Measurements from ENCODE around the gene ARHGEF7.

Gene ARHGEF7

GRCh38 chr13:111166882-111167675, 52.0 kb downstream of the ARHGEF7 start:
- Histone ChIP-seq H3K4me1 (peaks cover 14 to 62% (median 40%) of the 10 kb centered on the region in 10 experiments), H3K27ac (no peak overlapping the region), H3K36me3 (peaks cover 52 to 88% (median 77%) of the 10 kb centered on the region in 11 experiments), H3K4me3 (no peak overlapping the region), H3K4me2 (peak overlapping the region in 3 of 11 experiments; percentile 3 to 44 (median 20); a peak in 7 of 22 replicates), H3K9ac (no peak overlapping the region), H3K9me3 (replicated peaks in 1 of 11) (peaks cover 6 to 41% (median 17%) of the 10 kb centered on the region in 11 experiments; a peak in 21 of 22 replicates), H3K27me3 (no peaks in the 10 kb centered on the region), H4K20me1 (peaks cover 19 to 100% (median 79%) of the 10 kb centered on the region in 11 experiments; a peak in 20 of 22 replicates)
- TF ChIP-seq Cebpa-rat (IDR thresholded peaks at IDR 0.05) = no peak

DNA sequence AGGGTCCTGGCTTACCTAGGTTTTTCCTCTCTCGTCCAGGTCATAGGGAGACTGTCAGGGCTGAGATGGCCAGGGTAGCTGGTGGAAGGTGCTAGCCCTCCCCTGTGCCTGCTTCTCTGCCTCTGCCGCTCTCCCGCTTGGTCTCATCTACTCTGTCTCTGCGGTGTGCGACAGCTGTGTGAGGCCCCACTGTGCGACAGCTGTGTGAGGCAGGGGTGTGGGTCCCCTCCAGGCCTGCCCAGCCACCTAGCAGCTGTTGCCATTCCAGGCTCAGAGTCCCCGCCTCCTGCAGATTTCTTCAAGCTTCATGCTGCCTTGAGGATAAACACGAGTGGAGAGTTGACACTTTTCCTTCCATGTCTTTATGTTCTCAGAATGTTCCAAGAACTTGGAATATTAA, 53.0 kb downstream of the ARHGEF7 start:
- peaks cover 24 to 100% (median 88%) of the 10 kb centered on the region in 11 experiments; a peak in 20 of 22 replicates for H4K20me1 ChIP-seq
- peaks cover 7 to 65% (median 37%) of the 10 kb centered on the region in 10 experiments; a peak in 18 of 20 replicates for H3K4me1 ChIP-seq
- peaks cover 6 to 36% (median 17%) of the 10 kb centered on the region in 11 experiments; a peak in 21 of 22 replicates for H3K9me3 ChIP-seq (replicated peaks in 1 of 11)

GRCh38 chr13:111171112-111171511, 56.0 kb downstream of the ARHGEF7 start:
- no peak overlapping the region for H3K9ac ChIP-seq
- H4K20me1 ChIP-seq = peaks cover 18 to 94% (median 72%) of the 10 kb centered on the region in 11 experiments; a peak in 20 of 22 replicates
- peaks cover 35 to 75% (median 46%) of the 10 kb centered on the region in 10 experiments for H3K4me1 ChIP-seq
- peaks cover 53 to 82% (median 60%) of the 10 kb centered on the region in 11 experiments for H3K36me3 ChIP-seq
- H3K4me3 ChIP-seq = no peak overlapping the region
- H3K27ac ChIP-seq = no peak overlapping the region
- H3K9me3 ChIP-seq (replicated peaks in 1 of 11) = peaks cover 6 to 33% (median 23%) of the 10 kb centered on the region in 11 experiments; a peak in 21 of 22 replicates
- H3K27me3 ChIP-seq = no peaks in the 10 kb centered on the region
- TF ChIP-seq Cebpa-rat (IDR thresholded peaks at IDR 0.05) = no peak
- peak overlapping the region in 3 of 11 experiments; percentile 4 to 31 (median 23); a peak in 4 of 22 replicates for H3K4me2 ChIP-seq

More for the DNA sequence above, 53.0 kb downstream of the ARHGEF7 start:
- H3K9ac ChIP-seq = no peak overlapping the region
- H3K36me3 ChIP-seq = peaks cover 60 to 88% (median 79%) of the 10 kb centered on the region in 11 experiments
- H3K27ac ChIP-seq = no peak overlapping the region
- H3K4me3 ChIP-seq = no peak overlapping the region
- H3K27me3 ChIP-seq = no peaks in the 10 kb centered on the region
- TF ChIP-seq Cebpa-rat (IDR thresholded peaks at IDR 0.05) = no peak
- H3K4me2 ChIP-seq = no peak overlapping the region

- H3K27me3 ChIP-seq = no peaks in the 10 kb centered on the region
- no peak overlapping the region for H3K9ac ChIP-seq
- peaks cover 6 to 36% (median 27%) of the 10 kb centered on the region in 11 experiments; a peak in 21 of 22 replicates for H3K9me3 ChIP-seq (replicated peaks in 1 of 11)
- H3K4me2 ChIP-seq = peak overlapping the region in 2 of 11 experiments; percentile 4 to 23; a peak in 2 of 22 replicates
- H3K27ac ChIP-seq = no peak overlapping the region
- TF ChIP-seq Cebpa-rat (IDR thresholded peaks at IDR 0.05) = no peak
- H3K36me3 ChIP-seq = peaks cover 50 to 83% (median 62%) of the 10 kb centered on the region in 11 experiments
- no peak overlapping the region for H3K4me3 ChIP-seq
- H4K20me1 ChIP-seq = peaks cover 18 to 94% (median 72%) of the 10 kb centered on the region in 11 experiments; a peak in 20 of 22 replicates
- peaks cover 38 to 75% (median 48%) of the 10 kb centered on the region in 10 experiments for H3K4me1 ChIP-seq
These were observed 56.5 kb downstream of the ARHGEF7 start for GRCh38 chr13:111171629-111172028.

DNA sequence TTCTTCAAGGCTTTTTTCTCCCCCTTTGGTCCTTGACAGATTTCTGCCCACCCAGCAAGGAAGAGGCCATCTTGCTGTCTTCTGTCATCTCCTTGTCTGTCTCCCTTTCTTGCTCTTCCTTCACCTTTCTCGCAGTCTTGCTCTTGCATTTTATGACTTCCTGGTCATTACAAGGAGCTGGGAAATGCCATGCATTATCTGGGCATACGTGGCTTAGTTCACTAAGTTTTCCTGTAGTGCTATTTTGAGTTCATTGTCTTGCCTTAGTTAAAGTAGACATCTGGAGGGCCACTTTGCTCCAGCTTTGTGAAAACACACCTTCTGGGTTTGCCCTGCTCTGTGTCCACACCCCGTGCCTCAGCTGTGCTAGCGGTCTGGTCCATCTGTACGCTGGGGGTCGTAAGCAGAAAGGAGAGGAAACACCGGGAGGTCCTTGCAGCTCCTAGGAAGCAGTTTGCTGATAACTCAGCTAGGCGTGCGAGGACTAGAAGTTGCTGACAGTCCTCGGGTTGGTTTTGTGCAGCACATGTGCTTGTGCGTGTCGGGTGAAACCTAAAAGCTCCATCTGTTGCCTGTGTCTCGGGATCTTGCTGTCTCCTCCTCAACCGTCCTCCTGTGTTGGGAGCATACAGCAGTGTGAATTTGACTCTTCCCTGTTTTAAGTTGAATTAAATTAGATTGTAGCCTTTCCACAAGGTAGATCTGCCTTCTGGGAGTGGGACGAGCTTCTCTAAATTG, 59.4 kb downstream of the ARHGEF7 start:
- Histone ChIP-seq H3K4me1 (peaks cover 58 to 87% (median 72%) of the 10 kb centered on the region in 10 experiments), H3K27ac (peak overlapping the region in 9 of 11 experiments; percentile 8 to 88 (median 72); a peak in 15 of 22 replicates), H3K36me3 (peaks cover 23 to 55% (median 33%) of the 10 kb centered on the region in 11 experiments), H3K4me2 (peak overlapping the region; percentile 34 to 99 (median 90); a peak in 21 of 22 replicates), H3K4me3 (peak overlapping the region in 1 of 10 experiments; percentile 5; a peak in 1 of 20 replicates), H4K20me1 (peaks cover 10 to 96% (median 74%) of the 10 kb centered on the region in 11 experiments; a peak in 17 of 22 replicates), H3K9me3 (replicated peaks in 1 of 11) (peaks cover 0 to 19% (median 10%) of the 10 kb centered on the region in 11 experiments; a peak in 18 of 22 replicates), H3K9ac (peak overlapping the region in 7 of 11 experiments; percentile 2 to 57 (median 52); a peak in 12 of 22 replicates), H3K27me3 (no peaks in the 10 kb centered on the region)
- no peak for TF ChIP-seq Cebpa-rat (IDR thresholded peaks at IDR 0.05)

GRCh38 chr13:111175372-111175771, 60.3 kb downstream of the ARHGEF7 start:
- TF ChIP-seq Cebpa-rat (IDR thresholded peaks at IDR 0.05) = no peak
- peaks cover 18 to 48% (median 27%) of the 10 kb centered on the region in 11 experiments; a peak in 20 of 22 replicates for H3K36me3 ChIP-seq
- H3K27ac ChIP-seq = peak overlapping the region in 8 of 11 experiments; percentile 40 to 88 (median 76); a peak in 15 of 22 replicates
- peaks cover 9 to 95% (median 74%) of the 10 kb centered on the region in 11 experiments; a peak in 17 of 22 replicates for H4K20me1 ChIP-seq
- H3K9me3 ChIP-seq (replicated peaks in 1 of 11) = peaks cover 0 to 19% (median 10%) of the 10 kb centered on the region in 11 experiments; a peak in 18 of 22 replicates
- peak overlapping the region in 10 of 11 experiments; percentile 48 to 99 (median 91); a peak in 20 of 22 replicates for H3K4me2 ChIP-seq
- H3K4me3 ChIP-seq = peak overlapping the region in 4 of 10 experiments; percentile 2 to 43 (median 15); a peak in 4 of 20 replicates
- no peaks in the 10 kb centered on the region for H3K27me3 ChIP-seq
- peak overlapping the region in 6 of 11 experiments; percentile 2 to 57 (median 53); a peak in 10 of 22 replicates for H3K9ac ChIP-seq
- peaks cover 65 to 95% (median 80%) of the 10 kb centered on the region in 10 experiments for H3K4me1 ChIP-seq

DNA sequence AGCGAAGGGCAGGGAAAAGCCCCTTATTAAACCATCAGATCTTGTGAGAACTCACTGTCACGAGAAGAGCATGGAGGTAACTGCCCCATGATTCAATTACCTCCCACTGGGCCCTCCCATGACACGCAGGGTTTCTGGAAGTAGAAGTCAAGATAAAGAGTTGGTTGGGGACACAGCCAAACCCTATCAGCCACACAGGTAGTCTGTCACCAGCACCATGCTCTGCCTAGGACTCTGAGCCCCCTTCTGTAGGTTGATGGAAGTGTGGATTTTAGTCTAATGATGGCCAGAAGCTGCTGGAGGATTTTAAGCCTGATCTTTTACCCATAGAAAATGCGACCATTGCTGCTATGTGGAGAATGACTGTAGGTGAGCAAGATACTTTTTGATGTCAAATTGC, 60.8 kb downstream of the ARHGEF7 start:
- peak overlapping the region in 5 of 11 experiments; percentile 40 to 73 (median 66); a peak in 3 of 22 replicates for H3K9ac ChIP-seq

More for the DNA sequence above, 60.8 kb downstream of the ARHGEF7 start:
- TF ChIP-seq Cebpa-rat (IDR thresholded peaks at IDR 0.05) = no peak
- Histone ChIP-seq H3K36me3 (peaks cover 14 to 48% (median 27%) of the 10 kb centered on the region in 11 experiments; a peak in 20 of 22 replicates), H3K4me2 (peak overlapping the region in 10 of 11 experiments; percentile 66 to 99 (median 91); a peak in 19 of 22 replicates), H3K9me3 (replicated peaks in 1 of 11) (peaks cover 0 to 19% (median 10%) of the 10 kb centered on the region in 11 experiments; a peak in 18 of 22 replicates), H3K4me3 (peak overlapping the region in 2 of 10 experiments; percentile 9 to 23; a peak in 4 of 20 replicates), H3K4me1 (peaks cover 65 to 95% (median 85%) of the 10 kb centered on the region in 10 experiments), H4K20me1 (peaks cover 4 to 90% (median 70%) of the 10 kb centered on the region in 11 experiments; a peak in 17 of 22 replicates), H3K27me3 (no peaks in the 10 kb centered on the region), H3K27ac (peak overlapping the region in 9 of 11 experiments; percentile 63 to 88 (median 72); a peak in 15 of 22 replicates)

Data from BLaER1 treated with 17β-estradiol and CSF1 and Interleukin-3, amounts not matched to agents 10 nM and 100 nM (cell line).